NCI-H1105 treated with DMSO at 0.1 percent for 48 hours (cell line): Measurements from ENCODE around the gene EVA1A.
"Not testable (repeated sequence)": the region's sequence is repeated elsewhere in the genome, so short reads cannot be mapped to it uniquely, and the experiment has no call there.

Source experiments
- DNase-seq: peaks from one replicate; lab custom pipeline; 2025; lab: John Stamatoyannopoulos, UW

Gene EVA1A

GRCh38 chr2:75517547-75518230 lies 43.0 kb downstream of the EVA1A start:
- no peak for DNase-seq

- DNase-seq = no peak
Observed at GRCh38 chr2:75516378-75517360, 44.1 kb downstream of the EVA1A start.

GRCh38 chr2:75515584-75516368 lies 45.0 kb downstream of the EVA1A start:
- no peak for DNase-seq

GRCh38 chr2:75513616-75514170 lies 47.0 kb downstream of the EVA1A start:
- DNase-seq = no peak

- no peak for DNase-seq
Observed at GRCh38 chr2:75512455-75513212, 48.1 kb downstream of the EVA1A start.

GRCh38 chr2:75506101-75506697 lies 54.5 kb downstream of the EVA1A start:
- no peak for DNase-seq

- no peak for DNase-seq
Observed at GRCh38 chr2:75505012-75505411, 55.7 kb downstream of the EVA1A start.

- DNase-seq = no peak
Observed at GRCh38 chr2:75503048-75503607, 57.6 kb downstream of the EVA1A start.

GRCh38 chr2:75500633-75501032 lies 60.1 kb downstream of the EVA1A start:
- DNase-seq = peak; percentile 90

GRCh38 chr2:75499534-75499933 lies 61.2 kb downstream of the EVA1A start:
- DNase-seq = no peak

- no peak for DNase-seq
Observed at GRCh38 chr2:75498907-75499306, 61.8 kb downstream of the EVA1A start.

- peak; percentile 29 for DNase-seq
Observed at GRCh38 chr2:75497256-75497655, 63.5 kb downstream of the EVA1A start.

GRCh38 chr2:75495862-75496261 lies 64.9 kb downstream of the EVA1A start:
- DNase-seq = no peak

- no peak for DNase-seq
Observed at GRCh38 chr2:75494137-75494769, 66.5 kb downstream of the EVA1A start.

GRCh38 chr2:75493230-75493629 lies 67.5 kb downstream of the EVA1A start:
- DNase-seq = no peak

- DNase-seq = no peak
Observed at GRCh38 chr2:75491129-75491753, 69.5 kb downstream of the EVA1A start.

GRCh38 chr2:75489721-75490120 lies 71.0 kb downstream of the EVA1A start:
- DNase-seq = no peak

GRCh38 chr2:75488157-75488556 lies 72.6 kb downstream of the EVA1A start:
- no peak for DNase-seq

GRCh38 chr2:75486735-75487134 lies 74.0 kb downstream of the EVA1A start:
- DNase-seq = not testable (repeated sequence)

- no peak for DNase-seq
Observed at GRCh38 chr2:75484840-75485239, 75.9 kb downstream of the EVA1A start.
